ENCODE measurements around the gene GPATCH4.

Gene GPATCH4

GRCh38 chr1:156601122-156601830 lies at the start of gene GPATCH4:
Gene GPATCH4 (minus strand): TSS chr1:156601479.
- H3K4me3 ChIP-seq (ENCODE audit: low read depth, low read length): peak within 1 kb of the TSS; percentile 95
- peak within 1 kb of the TSS; percentile 90 for H3K9ac ChIP-seq (ENCODE audit: low read depth, low read length)
- H3K36me3 ChIP-seq (ENCODE audit: control insufficient read depth, insufficient read depth, low read length): peaks cover 18% of the 10 kb centered on the region
- no peaks in the 10 kb centered on the region for H3K9me3 ChIP-seq (ENCODE audit: control insufficient read depth, insufficient read depth, low read length)
- H3K27me3 ChIP-seq (ENCODE audit: control insufficient read depth, insufficient read depth, low read length): no peaks in the 10 kb centered on the region
- H3K4me1 ChIP-seq (ENCODE audit: control insufficient read depth, insufficient read depth, low read length): no peaks in the 10 kb centered on the region

- no peak overlapping the region for H3K9ac ChIP-seq (ENCODE audit: low read depth, low read length)
- no peaks in the 10 kb centered on the region for H3K9me3 ChIP-seq (ENCODE audit: control insufficient read depth, insufficient read depth, low read length)
- H3K36me3 ChIP-seq (ENCODE audit: control insufficient read depth, insufficient read depth, low read length): no peaks in the 10 kb centered on the region
- peaks cover 80% of the 10 kb centered on the region for H3K27me3 ChIP-seq (ENCODE audit: control insufficient read depth, insufficient read depth, low read length)
- H3K4me1 ChIP-seq (ENCODE audit: control insufficient read depth, insufficient read depth, low read length): no peaks in the 10 kb centered on the region
- no peak overlapping the region for H3K4me3 ChIP-seq (ENCODE audit: low read depth, low read length)
These were observed 47.7 kb upstream of the GPATCH4 start for GRCh38 chr1:156648951-156649350.

GRCh38 chr1:156648496-156648895 lies 47.2 kb upstream of the GPATCH4 start:
- Histone ChIP-seq H3K4me1 (ENCODE audit: control insufficient read depth, insufficient read depth, low read length) (no peaks in the 10 kb centered on the region), H3K9ac (ENCODE audit: low read depth, low read length) (no peak overlapping the region), H3K4me3 (ENCODE audit: low read depth, low read length) (no peak overlapping the region), H3K9me3 (ENCODE audit: control insufficient read depth, insufficient read depth, low read length) (no peaks in the 10 kb centered on the region), H3K36me3 (ENCODE audit: control insufficient read depth, insufficient read depth, low read length) (no peaks in the 10 kb centered on the region), H3K27me3 (ENCODE audit: control insufficient read depth, insufficient read depth, low read length) (peaks cover 81% of the 10 kb centered on the region)

GRCh38 chr1:156647351-156647750 lies 46.1 kb upstream of the GPATCH4 start:
- H3K27me3 ChIP-seq (ENCODE audit: control insufficient read depth, insufficient read depth, low read length): peaks cover 90% of the 10 kb centered on the region

GRCh38 chr1:156646738-156647211 lies 45.5 kb upstream of the GPATCH4 start:
- Histone ChIP-seq H3K4me3 (ENCODE audit: low read depth, low read length) (peak overlapping the region; percentile 30), H3K9me3 (ENCODE audit: control insufficient read depth, insufficient read depth, low read length) (no peaks in the 10 kb centered on the region), H3K4me1 (ENCODE audit: control insufficient read depth, insufficient read depth, low read length) (no peaks in the 10 kb centered on the region), H3K36me3 (ENCODE audit: control insufficient read depth, insufficient read depth, low read length) (no peaks in the 10 kb centered on the region), H3K27me3 (ENCODE audit: control insufficient read depth, insufficient read depth, low read length) (peaks cover 92% of the 10 kb centered on the region), H3K9ac (ENCODE audit: low read depth, low read length) (no peak overlapping the region)

More at GRCh38 chr1:156647351-156647750, 46.1 kb upstream of the GPATCH4 start:
- no peaks in the 10 kb centered on the region for H3K36me3 ChIP-seq (ENCODE audit: control insufficient read depth, insufficient read depth, low read length)
- H3K4me1 ChIP-seq (ENCODE audit: control insufficient read depth, insufficient read depth, low read length): no peaks in the 10 kb centered on the region
- H3K4me3 ChIP-seq (ENCODE audit: low read depth, low read length): no peak overlapping the region
- H3K9ac ChIP-seq (ENCODE audit: low read depth, low read length): no peak overlapping the region
- no peaks in the 10 kb centered on the region for H3K9me3 ChIP-seq (ENCODE audit: control insufficient read depth, insufficient read depth, low read length)

GRCh38 chr1:156645666-156646065 lies 44.4 kb upstream of the GPATCH4 start:
- Histone ChIP-seq H3K4me1 (ENCODE audit: control insufficient read depth, insufficient read depth, low read length) (peaks cover 2% of the 10 kb centered on the region), H3K27me3 (ENCODE audit: control insufficient read depth, insufficient read depth, low read length) (peaks cover 93% of the 10 kb centered on the region), H3K4me3 (ENCODE audit: low read depth, low read length) (no peak overlapping the region), H3K9me3 (ENCODE audit: control insufficient read depth, insufficient read depth, low read length) (no peaks in the 10 kb centered on the region), H3K9ac (ENCODE audit: low read depth, low read length) (no peak overlapping the region), H3K36me3 (ENCODE audit: control insufficient read depth, insufficient read depth, low read length) (no peaks in the 10 kb centered on the region)

GRCh38 chr1:156645056-156645455 lies 43.8 kb upstream of the GPATCH4 start:
- peaks cover 93% of the 10 kb centered on the region for H3K27me3 ChIP-seq (ENCODE audit: control insufficient read depth, insufficient read depth, low read length)
- H3K4me1 ChIP-seq (ENCODE audit: control insufficient read depth, insufficient read depth, low read length): peaks cover 2% of the 10 kb centered on the region
- no peak overlapping the region for H3K4me3 ChIP-seq (ENCODE audit: low read depth, low read length)
- H3K9me3 ChIP-seq (ENCODE audit: control insufficient read depth, insufficient read depth, low read length): no peaks in the 10 kb centered on the region
- H3K36me3 ChIP-seq (ENCODE audit: control insufficient read depth, insufficient read depth, low read length): no peaks in the 10 kb centered on the region
- no peak overlapping the region for H3K9ac ChIP-seq (ENCODE audit: low read depth, low read length)

GRCh38 chr1:156644640-156645039 lies 43.4 kb upstream of the GPATCH4 start:
- Histone ChIP-seq H3K27me3 (ENCODE audit: control insufficient read depth, insufficient read depth, low read length) (peaks cover 93% of the 10 kb centered on the region), H3K36me3 (ENCODE audit: control insufficient read depth, insufficient read depth, low read length) (no peaks in the 10 kb centered on the region), H3K4me3 (ENCODE audit: low read depth, low read length) (no peak overlapping the region), H3K9me3 (ENCODE audit: control insufficient read depth, insufficient read depth, low read length) (no peaks in the 10 kb centered on the region), H3K4me1 (ENCODE audit: control insufficient read depth, insufficient read depth, low read length) (peaks cover 2% of the 10 kb centered on the region), H3K9ac (ENCODE audit: low read depth, low read length) (no peak overlapping the region)

- Histone ChIP-seq H3K4me1 (ENCODE audit: control insufficient read depth, insufficient read depth, low read length) (peaks cover 2% of the 10 kb centered on the region), H3K36me3 (ENCODE audit: control insufficient read depth, insufficient read depth, low read length) (no peaks in the 10 kb centered on the region), H3K27me3 (ENCODE audit: control insufficient read depth, insufficient read depth, low read length) (peaks cover 96% of the 10 kb centered on the region), H3K9ac (ENCODE audit: low read depth, low read length) (no peak overlapping the region), H3K4me3 (ENCODE audit: low read depth, low read length) (no peak overlapping the region), H3K9me3 (ENCODE audit: control insufficient read depth, insufficient read depth, low read length) (no peaks in the 10 kb centered on the region)
These were observed 42.9 kb upstream of the GPATCH4 start for GRCh38 chr1:156644146-156644545.

- Histone ChIP-seq H3K9me3 (ENCODE audit: control insufficient read depth, insufficient read depth, low read length) (no peaks in the 10 kb centered on the region), H3K4me1 (ENCODE audit: control insufficient read depth, insufficient read depth, low read length) (peaks cover 2% of the 10 kb centered on the region), H3K9ac (ENCODE audit: low read depth, low read length) (no peak overlapping the region), H3K27me3 (ENCODE audit: control insufficient read depth, insufficient read depth, low read length) (peaks cover 96% of the 10 kb centered on the region), H3K36me3 (ENCODE audit: control insufficient read depth, insufficient read depth, low read length) (no peaks in the 10 kb centered on the region), H3K4me3 (ENCODE audit: low read depth, low read length) (no peak overlapping the region)
These were observed 42.5 kb upstream of the GPATCH4 start for GRCh38 chr1:156643778-156644092.

- Histone ChIP-seq H3K9me3 (ENCODE audit: control insufficient read depth, insufficient read depth, low read length) (no peaks in the 10 kb centered on the region), H3K27me3 (ENCODE audit: control insufficient read depth, insufficient read depth, low read length) (peaks cover 96% of the 10 kb centered on the region), H3K9ac (ENCODE audit: low read depth, low read length) (no peak overlapping the region), H3K4me3 (ENCODE audit: low read depth, low read length) (no peak overlapping the region), H3K4me1 (ENCODE audit: control insufficient read depth, insufficient read depth, low read length) (peaks cover 2% of the 10 kb centered on the region), H3K36me3 (ENCODE audit: control insufficient read depth, insufficient read depth, low read length) (no peaks in the 10 kb centered on the region)
These were observed 41.9 kb upstream of the GPATCH4 start for GRCh38 chr1:156643049-156643777.

All from iPS-15b (cell line).